Suprapubic skin (tissue), 3 donors: ENCODE measurements around the gene NPTX1.

Experiments used
- CTCF ChIP-seq, 2 donors: fragments of 200-600 bp in 1 of 2; fragments of 450-650 bp in 1 of 2; sonication (generic) in 1 of 2; IDR thresholded peaks; one replicate each; pipeline ENCODE4 v1.5.1; 2016 to 2019; ENCODE audit warnings: antibody characterized with exemption in 2 of 2, mild to moderate bottlenecking in 1 of 2, moderate library complexity in 1 of 2
- POLR2AphosphoS5 ChIP-seq, 3 donors: sonication (generic); formaldehyde crosslinking; IDR thresholded peaks; one replicate each; pipeline ENCODE4 v1.6.1; 2017; ENCODE audit warnings: antibody characterized with exemption in 3 of 3

GRCh38 chr17:80432961-80433550, 43.4 kb downstream of the NPTX1 start:
- no peak for TF ChIP-seq POLR2AphosphoS5 (IDR thresholded peaks at IDR 0.05)
- no peak for TF ChIP-seq CTCF (IDR thresholded peaks at IDR 0.05)
